Activated CD8-positive, alpha-beta T cell treated with anti-CD3 and anti-CD28 coated beads, Interleukin-2, amount 10 ng/mL, durations not matched to agents 7 days and 5 days (primary cell): Measurements from ENCODE around the gene SEMA5B. TPM values are rescaled to one million over a fixed set of nuclear protein-coding genes. Genes with fewer than 3 reads are reported as not detected.

Experiments used
- total RNA-seq, 2 experiments: library from RNA; stranded (reverse); gene quantifications; one replicate each; pipeline ENCODE4 v1.2.3, GENCODE V29; 2021

SEMA5B gene
- total RNA-seq, 2 experiments from 2014 or later: not detected

Other genes with a start within 250 kb of the SEMA5B start
- 1 to 10 TPM; 4.4 to 5.9 TPM for gene HSPBAP1, start 233.9 kb downstream of the SEMA5B start, total RNA-seq
- gene SLC49A4, start 232.7 kb downstream of the SEMA5B start, total RNA-seq: 1 to 10 TPM; 1.3 to 1.5 TPM
- gene PDIA5, start 39.3 kb upstream of the SEMA5B start, total RNA-seq: 10 to 100 TPM in 1 of 2 experiments, 1 to 10 TPM in 1; 8.8 to 11.4 TPM
- gene SEC22A, start 174.2 kb upstream of the SEMA5B start, total RNA-seq: 10 to 100 TPM; 12.5 to 15.1 TPM